ENCODE results near the gene CCDC77.

Gene CCDC77

GRCh38 chr12:452667-453210 lies 51.3 kb downstream of the CCDC77 start:
- no peak for DNase-seq (ENCODE audit: low read depth)

- DNase-seq (ENCODE audit: low read depth): no peak
Observed at GRCh38 chr12:454833-455232, 53.4 kb downstream of the CCDC77 start.

- DNase-seq (ENCODE audit: low read depth): no peak
Observed at GRCh38 chr12:455821-456220, 54.4 kb downstream of the CCDC77 start.

- DNase-seq (ENCODE audit: low read depth): no peak
Observed at GRCh38 chr12:457676-458075, 56.2 kb downstream of the CCDC77 start.

- no peak for DNase-seq (ENCODE audit: low read depth)
Observed at GRCh38 chr12:459050-459429, 57.6 kb downstream of the CCDC77 start.

- no peak for DNase-seq (ENCODE audit: low read depth)
Observed at GRCh38 chr12:459430-460258, 58.2 kb downstream of the CCDC77 start, which contains the start of gene B4GALNT3. TSS of gene B4GALNT3 (plus strand) at chr12:459939. CDS start at chr12:460377, 438 bp downstream.

GRCh38 chr12:460261-461230 lies 59.1 kb downstream of the CCDC77 start:
- DNase-seq (ENCODE audit: low read depth): no peak

GRCh38 chr12:461425-461824 lies 60.0 kb downstream of the CCDC77 start:
- DNase-seq (ENCODE audit: low read depth): no peak

- DNase-seq (ENCODE audit: low read depth): no peak
Observed at GRCh38 chr12:462936-463705, 61.7 kb downstream of the CCDC77 start.

GRCh38 chr12:464484-465267 lies 63.2 kb downstream of the CCDC77 start:
- no peak for DNase-seq (ENCODE audit: low read depth)

GRCh38 chr12:466039-466438 lies 64.6 kb downstream of the CCDC77 start:
- no peak for DNase-seq (ENCODE audit: low read depth)

- no peak for DNase-seq (ENCODE audit: low read depth)
Observed at GRCh38 chr12:466762-467161, 65.3 kb downstream of the CCDC77 start.

GRCh38 chr12:467591-467990 lies 66.1 kb downstream of the CCDC77 start:
- DNase-seq (ENCODE audit: low read depth): no peak

- DNase-seq (ENCODE audit: low read depth): no peak
Observed at GRCh38 chr12:468671-469389, 67.4 kb downstream of the CCDC77 start.

GRCh38 chr12:470133-470532 lies 68.7 kb downstream of the CCDC77 start:
- DNase-seq (ENCODE audit: low read depth): no peak

GRCh38 chr12:473198-473597 lies 71.8 kb downstream of the CCDC77 start:
- no peak for DNase-seq (ENCODE audit: low read depth)

GRCh38 chr12:473863-474577 lies 72.6 kb downstream of the CCDC77 start:
- no peak for DNase-seq (ENCODE audit: low read depth)

GRCh38 chr12:475286-475685 lies 73.8 kb downstream of the CCDC77 start:
- DNase-seq (ENCODE audit: low read depth): no peak

- DNase-seq (ENCODE audit: low read depth): no peak
Observed at GRCh38 chr12:479161-479560, 77.7 kb downstream of the CCDC77 start.
